ENCODE measurements around the gene UNC13A. TPM values are rescaled to one million over a fixed set of nuclear protein-coding genes. Genes with fewer than 3 reads are reported as not detected.
A peak's percentile ranks its signal among the peaks of the same experiment; 100 is the strongest.
"Not testable (repeated sequence)": the region's sequence is repeated elsewhere in the genome, so short reads cannot be mapped to it uniquely, and the experiment has no call there.

The UNC13A gene
- total RNA-seq, 6 experiments from 2014 or later, result 0.02 TPM; not detected in 5

GRCh38 chr19:17553256-17553655, 134.9 kb downstream of the UNC13A start:
- no peak for TF ChIP-seq CTCF (IDR thresholded peaks at IDR 0.05)
- no peak for TF ChIP-seq POLR2A (IDR thresholded peaks at IDR 0.05)
- Histone ChIP-seq H3K27me3 (no peaks in the 10 kb centered on the region), H3K4me3 (no peak overlapping the region), H3K27ac (no peak overlapping the region), H3K36me3 (no peaks in the 10 kb centered on the region), H3K9me3 (no peaks in the 10 kb centered on the region), H3K4me1 (peaks cover 0 to 5% (median 2%) of the 10 kb centered on the region in 4 donors)
- DNase-seq (peak in 1 of 3 donors; percentile 45), ATAC-seq (peak; percentile 23 to 57 (median 40))
- intact Hi-C loops (cut with DNase I), result no loop called here
- WGBS (ENCODE audit: insufficient coverage, low coverage, low lambda C conversion rate, missing lambda C conversion rate), result 40% methylated on average over 7 of the region's 7 CpGs

- DNase-seq; ATAC-seq; intact Hi-C loops (cut with DNase I); H3K27ac ChIP-seq; H3K27me3 ChIP-seq; H3K36me3 ChIP-seq; H3K4me3 ChIP-seq; H3K9me3 ChIP-seq; H3K4me1 ChIP-seq: not testable (repeated sequence)
- 92% methylated on average over 2 of the region's 4 CpGs for WGBS (ENCODE audit: insufficient coverage, low coverage, low lambda C conversion rate, missing lambda C conversion rate)
These were observed 135.4 kb downstream of the UNC13A start for GRCh38 chr19:17552735-17553134.

Other genes with a start within 250 kb of the UNC13A start
- under 1 TPM in 3 of 6 experiments, not detected in 3; 0.12 to 0.19 (median 0.16) TPM for gene TMEM221, start 239.7 kb downstream of the UNC13A start, total RNA-seq
- not detected for gene NXNL1, start 227.4 kb downstream of the UNC13A start, total RNA-seq
- 10 to 100 TPM in 1 of 6 experiments, 1 to 10 TPM in 5; 5.1 to 12.3 (median 6.1) TPM for gene SLC27A1, start 217.8 kb downstream of the UNC13A start, total RNA-seq
- 10 to 100 TPM; 31.7 to 60.0 (median 38.8) TPM for gene PGLS, start 176.7 kb downstream of the UNC13A start, total RNA-seq
- 10 to 100 TPM; 23.2 to 36.8 (median 31.1) TPM for gene COLGALT1, start 132.7 kb downstream of the UNC13A start, total RNA-seq
- gene MAP1S, start 31.1 kb upstream of the UNC13A start, total RNA-seq, result 10 to 100 TPM; 11.1 to 31.3 (median 14.9) TPM
- 1 to 10 TPM in 4 of 6 experiments, under 1 TPM in 2; 0.93 to 3.6 (median 1.3) TPM for gene FCHO1, start 63.1 kb upstream of the UNC13A start, total RNA-seq
- gene B3GNT3, start 106.8 kb upstream of the UNC13A start, total RNA-seq, result 10 to 100 TPM in 2 of 6 experiments, 1 to 10 TPM in 3, under 1 TPM in 1; 0.26 to 13.6 (median 3.1) TPM
- gene INSL3, start 133.2 kb upstream of the UNC13A start, total RNA-seq, result not detected
- gene JAK3, start 159.6 kb upstream of the UNC13A start, total RNA-seq, result 1 to 10 TPM; 1.1 to 5.5 (median 2.3) TPM
- gene RPL18A, start 171.6 kb upstream of the UNC13A start, total RNA-seq, result 100 to 1,000 TPM; 449 to 778 (median 494) TPM
- not detected for gene SLC5A5, start 183.6 kb upstream of the UNC13A start, total RNA-seq
- gene CCDC124, start 244.7 kb upstream of the UNC13A start, total RNA-seq, result 10 to 100 TPM; 20.6 to 45.3 (median 30.7) TPM